Femur (tissue), 1 donor: ENCODE measurements around the gene SPDYE4.

Experiments
- DNase-seq: peaks from one replicate; pipeline ENCODE4 v3.0.0-alpha.2; 2017

The SPDYE4 gene

GRCh38 chr17:8710813-8711212 lies 47.5 kb downstream of the SPDYE4 start:
- no peak for DNase-seq

- DNase-seq = no peak
Measured at GRCh38 chr17:8709006-8709405, 49.3 kb downstream of the SPDYE4 start.

GRCh38 chr17:8708025-8708461 lies 50.3 kb downstream of the SPDYE4 start:
- no peak for DNase-seq

GRCh38 chr17:8707332-8708024 lies 50.9 kb downstream of the SPDYE4 start:
- no peak for DNase-seq

GRCh38 chr17:8706431-8706830 lies 51.9 kb downstream of the SPDYE4 start:
- DNase-seq = no peak

GRCh38 chr17:8705427-8705826 lies 52.9 kb downstream of the SPDYE4 start:
- no peak for DNase-seq

- DNase-seq = no peak
Measured at GRCh38 chr17:8703001-8703400, 55.3 kb downstream of the SPDYE4 start.

- DNase-seq = no peak
Measured at GRCh38 chr17:8701754-8702153, 56.6 kb downstream of the SPDYE4 start.

GRCh38 chr17:8701221-8701620 lies 57.1 kb downstream of the SPDYE4 start:
- DNase-seq = no peak
